GM10266 (cell line): ENCODE measurements around the gene JPH4.

ENCODE experiments used
- DNase-seq: peaks from one replicate; pipeline ENCODE4 v3.0.0; 2012; ENCODE audit errors: extremely low spot score
- CTCF ChIP-seq: IDR thresholded peaks from 2 replicates; pipeline ENCODE4 v1.5.1; 2012; ENCODE audit warnings: mild to moderate bottlenecking, low read depth; ENCODE audit not compliant: control insufficient read depth, insufficient read depth; ENCODE audit errors: missing control alignments

JPH4 gene

GRCh38 chr14:23621204-23621931 is 42.8 kb upstream of the JPH4 start:
- TF ChIP-seq CTCF = no peak
- DNase-seq = no peak

GRCh38 chr14:23620177-23620702 is 41.6 kb upstream of the JPH4 start:
- no peak for DNase-seq
- TF ChIP-seq CTCF = no peak

GRCh38 chr14:23618415-23618988 is 39.9 kb upstream of the JPH4 start:
- no peak for TF ChIP-seq CTCF
- no peak for DNase-seq

GRCh38 chr14:23617539-23617938 is 38.9 kb upstream of the JPH4 start:
- no peak for TF ChIP-seq CTCF

GRCh38 chr14:23615856-23616255 is 37.3 kb upstream of the JPH4 start:
- TF ChIP-seq CTCF = no peak
- no peak for DNase-seq

More at GRCh38 chr14:23617539-23617938, 38.9 kb upstream of the JPH4 start:
- DNase-seq = no peak

GRCh38 chr14:23614395-23614828 is 35.8 kb upstream of the JPH4 start:
- DNase-seq = no peak
- no peak for TF ChIP-seq CTCF
